Stimulated activated naive B cell treated with anti-CD40 and anti-IgM and Interleukin-4, amounts not matched to agents 10 μg/mL and 1 μg/mL and 100 μg/mL, for 72 hours (primary cell): ENCODE measurements around the gene SAMD10.

Experiments used
- ATAC-seq, 2 donors: fragments of 150-1000 bp; cut with Tn5 transposase; replicated peaks; 2 replicates each; pipeline ENCODE4 v1.10.0; 2021; ENCODE audit warnings: moderate library complexity in 1 of 2
- DNase-seq: peaks from one replicate; pipeline ENCODE4 v3.0.0; 2021
- H3K27ac Mint-ChIP-seq: one replicate; pipeline ENCODE4 v1.8.0; 2022; ENCODE audit warnings: mild to moderate bottlenecking, mixed read lengths
- H3K27me3 Mint-ChIP-seq, 2 donors: one replicate each; pipeline ENCODE4 v1.8.0; 2022; ENCODE audit warnings: mixed read lengths in 2 of 2
- H3K36me3 Mint-ChIP-seq, 2 donors: one replicate each; pipeline ENCODE4 v1.8.0; 2022; ENCODE audit warnings: mixed read lengths in 2 of 2, mild to moderate bottlenecking in 1 of 2
- H3K4me1 Mint-ChIP-seq, 2 donors: one replicate each; pipeline ENCODE4 v1.8.0; 2022; ENCODE audit warnings: mixed read lengths in 2 of 2, mild to moderate bottlenecking in 1 of 2
- H3K4me3 Mint-ChIP-seq, 2 donors: one replicate each; pipeline ENCODE4 v1.8.0; 2022; ENCODE audit warnings: mild to moderate bottlenecking in 2 of 2, mixed read lengths in 2 of 2, moderate library complexity in 1 of 2
- H3K9me3 Mint-ChIP-seq, 2 donors: one replicate each; pipeline ENCODE4 v1.8.0; 2022; ENCODE audit warnings: mixed read lengths in 2 of 2, mild to moderate bottlenecking in 1 of 2

Gene SAMD10

GRCh38 chr20:63947638-63948456 lies 31.6 kb downstream of the SAMD10 start:
- ATAC-seq (peak; percentile 75 to 77), DNase-seq (no peak)
- Mint-ChIP-seq H3K27me3 (no peaks in the 10 kb centered on the region), H3K4me1 (peaks cover 38 to 52% of the 10 kb centered on the region in 2 donors), H3K27ac (peak overlapping the region; percentile 91), H3K9me3 (no peaks in the 10 kb centered on the region), H3K36me3 (peaks cover 15 to 27% of the 10 kb centered on the region in 2 donors), H3K4me3 (peak overlapping the region; percentile 75 to 85)

DNA sequence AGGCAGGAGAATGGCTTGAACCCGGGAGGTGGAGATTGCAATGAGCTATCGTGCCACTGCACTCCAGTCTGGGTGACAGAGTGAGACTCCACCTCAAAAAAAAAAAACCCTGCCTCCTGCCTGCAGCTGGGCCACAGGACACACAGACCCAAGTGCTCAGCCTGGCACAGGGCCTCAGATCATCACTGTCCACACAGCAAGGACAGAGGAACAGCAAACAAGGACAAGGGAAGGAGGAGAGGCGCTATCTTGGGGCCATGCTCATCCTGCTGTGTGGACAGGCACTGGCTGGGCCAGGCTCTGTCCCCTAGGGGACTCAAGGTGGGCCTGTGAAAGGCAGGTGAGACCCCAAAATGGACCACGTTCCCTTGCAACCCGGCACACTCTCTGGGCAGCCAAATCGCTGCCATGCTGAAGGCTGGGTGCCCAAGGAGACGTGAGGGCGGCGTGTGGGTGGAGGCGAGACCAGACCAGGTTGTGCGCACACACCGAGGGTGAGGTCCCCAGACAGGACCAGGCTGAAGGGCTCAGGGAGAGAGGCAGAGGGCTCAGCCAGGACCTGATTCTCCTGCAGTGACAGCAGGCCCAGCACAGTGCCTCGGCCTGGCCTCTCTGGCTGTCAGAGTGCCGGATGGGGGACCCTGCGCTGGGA lies 32.3 kb downstream of the SAMD10 start:
- no peak for DNase-seq
- peak overlapping the region; percentile 18 to 85 for H3K4me3 Mint-ChIP-seq
- H3K9me3 Mint-ChIP-seq, result peaks cover 0 to 1% of the 10 kb centered on the region in 2 donors
- H3K36me3 Mint-ChIP-seq, result peaks cover 16 to 31% of the 10 kb centered on the region in 2 donors
- peaks cover 41 to 50% of the 10 kb centered on the region in 2 donors for H3K4me1 Mint-ChIP-seq
- no peaks in the 10 kb centered on the region for H3K27me3 Mint-ChIP-seq
- H3K27ac Mint-ChIP-seq, result peak overlapping the region; percentile 91
- ATAC-seq, result peak; percentile 1 to 2

GRCh38 chr20:63945921-63946920 lies 33.2 kb downstream of the SAMD10 start:
- Mint-ChIP-seq H3K27ac (peak overlapping the region; percentile 37), H3K27me3 (no peaks in the 10 kb centered on the region), H3K4me3 (no peak overlapping the region), H3K36me3 (peaks cover 18 to 35% of the 10 kb centered on the region in 2 donors), H3K4me1 (peaks cover 38 to 48% of the 10 kb centered on the region in 2 donors), H3K9me3 (peaks cover 0 to 1% of the 10 kb centered on the region in 2 donors)
- no peak for DNase-seq
- no peak for ATAC-seq

GRCh38 chr20:63945031-63945658 lies 34.3 kb downstream of the SAMD10 start:
- H3K9me3 Mint-ChIP-seq, result peaks cover 0 to 1% of the 10 kb centered on the region in 2 donors

GRCh38 chr20:63944078-63944941 lies 35.1 kb downstream of the SAMD10 start:
- Mint-ChIP-seq H3K9me3 (peaks cover 0 to 1% of the 10 kb centered on the region in 2 donors), H3K4me3 (no peak overlapping the region)

More at GRCh38 chr20:63945031-63945658, 34.3 kb downstream of the SAMD10 start:
- no peaks in the 10 kb centered on the region for H3K27me3 Mint-ChIP-seq
- peaks cover 40 to 50% of the 10 kb centered on the region in 2 donors for H3K4me1 Mint-ChIP-seq
- no peak for DNase-seq
- ATAC-seq, result no peak
- peak overlapping the region; percentile 37 for H3K27ac Mint-ChIP-seq
- no peak overlapping the region for H3K4me3 Mint-ChIP-seq
- peaks cover 27 to 46% of the 10 kb centered on the region in 2 donors for H3K36me3 Mint-ChIP-seq

DNA sequence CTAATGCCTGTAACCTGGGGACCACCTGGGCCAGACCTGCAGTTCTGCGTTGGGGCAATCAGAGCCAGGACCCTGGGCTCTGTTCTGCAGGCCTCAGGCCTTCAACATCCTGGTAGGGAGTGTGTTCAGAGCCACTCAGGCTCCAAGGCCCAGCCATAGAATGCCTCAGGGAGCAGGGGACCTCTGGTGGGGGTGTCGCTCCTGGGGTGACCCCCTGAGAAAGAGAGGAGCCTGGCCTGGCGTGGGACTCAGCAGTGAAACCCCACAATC lies 35.7 kb downstream of the SAMD10 start:
- H3K36me3 Mint-ChIP-seq, result peaks cover 29 to 49% of the 10 kb centered on the region in 2 donors

More at GRCh38 chr20:63944078-63944941, 35.1 kb downstream of the SAMD10 start:
- no peaks in the 10 kb centered on the region for H3K27me3 Mint-ChIP-seq
- DNase-seq, result no peak
- ATAC-seq, result no peak
- peak overlapping the region; percentile 37 for H3K27ac Mint-ChIP-seq
- H3K36me3 Mint-ChIP-seq, result peaks cover 29 to 50% of the 10 kb centered on the region in 2 donors
- H3K4me1 Mint-ChIP-seq, result peaks cover 34 to 42% of the 10 kb centered on the region in 2 donors

DNA sequence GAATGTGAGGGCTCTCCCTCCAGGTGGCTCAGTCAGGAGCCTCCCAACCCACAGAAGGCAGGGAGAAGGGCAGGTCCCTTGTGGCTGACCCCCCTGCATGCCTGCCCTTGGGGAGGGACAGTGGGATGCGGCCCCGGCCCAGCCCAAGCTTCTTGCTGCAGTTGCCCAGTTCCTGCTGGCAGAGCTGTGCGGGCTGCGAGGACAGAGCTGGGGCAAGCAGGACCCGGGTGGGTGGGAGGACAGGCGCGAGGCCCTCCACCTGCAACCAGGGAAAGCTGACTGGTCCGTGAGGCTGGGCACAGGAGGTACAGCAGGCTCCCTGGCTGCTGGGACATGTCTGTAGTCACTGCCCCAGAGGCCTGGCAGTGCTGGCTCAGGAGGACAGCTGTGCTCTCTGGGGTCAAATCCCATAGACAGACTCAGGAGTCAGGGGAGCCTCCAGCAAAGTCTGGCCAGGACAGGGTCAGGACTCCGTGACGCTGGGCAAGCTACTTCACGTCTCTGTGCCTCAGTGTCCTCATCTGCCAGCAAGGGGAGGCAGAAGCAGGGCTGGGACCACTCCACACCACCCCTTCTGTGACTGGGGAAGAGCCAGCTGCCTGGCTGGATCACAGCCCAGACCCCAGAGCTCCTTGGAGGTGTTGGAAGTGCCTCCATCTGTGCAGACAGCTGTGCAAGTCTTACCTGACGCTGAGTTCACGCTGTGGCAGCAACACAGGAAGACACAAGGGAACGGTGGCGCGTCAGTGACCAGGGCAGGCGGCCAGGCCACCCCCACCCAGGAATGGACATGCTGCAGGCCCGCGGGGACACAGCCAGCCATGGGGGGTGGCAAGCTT lies 36.3 kb downstream of the SAMD10 start:
- H3K4me3 Mint-ChIP-seq, result no peak overlapping the region
- ATAC-seq (no peak), DNase-seq (no peak)
- H3K36me3 Mint-ChIP-seq, result peaks cover 27 to 43% of the 10 kb centered on the region in 2 donors
- H3K27ac Mint-ChIP-seq, result peak overlapping the region; percentile 37
- H3K4me1 Mint-ChIP-seq, result peaks cover 23 to 31% of the 10 kb centered on the region in 2 donors
- H3K27me3 Mint-ChIP-seq, result no peaks in the 10 kb centered on the region
- peaks cover 0 to 1% of the 10 kb centered on the region in 2 donors for H3K9me3 Mint-ChIP-seq

More for the DNA sequence above, 35.7 kb downstream of the SAMD10 start:
- Mint-ChIP-seq H3K27ac (peak overlapping the region; percentile 37), H3K4me1 (peaks cover 28 to 37% of the 10 kb centered on the region in 2 donors), H3K4me3 (no peak overlapping the region), H3K27me3 (no peaks in the 10 kb centered on the region), H3K9me3 (peaks cover 0 to 1% of the 10 kb centered on the region in 2 donors)
- ATAC-seq (no peak), DNase-seq (no peak)

DNA sequence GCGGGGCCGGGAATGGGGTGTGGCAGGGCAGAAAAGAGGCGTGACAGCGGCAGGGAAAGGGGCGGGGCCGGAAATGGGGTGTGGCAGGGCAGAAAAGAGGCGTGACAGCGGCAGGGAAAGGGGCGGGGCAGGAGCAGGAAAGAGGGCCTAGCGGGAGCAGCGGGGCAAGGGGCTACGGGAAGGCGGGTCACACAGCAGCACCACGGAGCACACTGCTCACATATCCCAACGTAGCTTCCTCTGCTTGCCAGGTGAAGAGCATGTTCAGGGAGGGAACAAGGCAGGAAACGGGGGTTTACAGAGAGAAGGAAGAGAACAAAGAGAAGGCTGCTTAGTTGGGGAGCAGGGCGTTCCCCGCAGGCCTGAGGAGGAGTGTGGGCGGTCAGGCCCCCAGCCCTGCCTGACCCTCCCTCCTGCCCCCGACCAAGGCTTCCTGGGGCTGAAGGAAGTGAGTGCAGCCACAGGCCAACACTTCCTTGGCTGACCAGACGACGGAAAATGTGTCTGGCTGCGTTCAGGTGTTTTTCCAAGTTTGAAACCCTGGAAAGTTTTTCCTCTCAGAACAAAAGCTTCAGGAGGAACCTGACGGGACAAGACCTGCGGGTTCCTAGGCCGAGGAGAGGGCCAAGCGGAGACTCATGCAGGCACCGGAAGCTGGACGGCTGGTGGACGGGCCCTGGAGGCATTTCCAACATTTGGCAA lies 37.0 kb downstream of the SAMD10 start:
- H3K4me3 Mint-ChIP-seq, result peak overlapping the region in 1 of 2 donors; percentile 46
- DNase-seq, result no peak

DNA sequence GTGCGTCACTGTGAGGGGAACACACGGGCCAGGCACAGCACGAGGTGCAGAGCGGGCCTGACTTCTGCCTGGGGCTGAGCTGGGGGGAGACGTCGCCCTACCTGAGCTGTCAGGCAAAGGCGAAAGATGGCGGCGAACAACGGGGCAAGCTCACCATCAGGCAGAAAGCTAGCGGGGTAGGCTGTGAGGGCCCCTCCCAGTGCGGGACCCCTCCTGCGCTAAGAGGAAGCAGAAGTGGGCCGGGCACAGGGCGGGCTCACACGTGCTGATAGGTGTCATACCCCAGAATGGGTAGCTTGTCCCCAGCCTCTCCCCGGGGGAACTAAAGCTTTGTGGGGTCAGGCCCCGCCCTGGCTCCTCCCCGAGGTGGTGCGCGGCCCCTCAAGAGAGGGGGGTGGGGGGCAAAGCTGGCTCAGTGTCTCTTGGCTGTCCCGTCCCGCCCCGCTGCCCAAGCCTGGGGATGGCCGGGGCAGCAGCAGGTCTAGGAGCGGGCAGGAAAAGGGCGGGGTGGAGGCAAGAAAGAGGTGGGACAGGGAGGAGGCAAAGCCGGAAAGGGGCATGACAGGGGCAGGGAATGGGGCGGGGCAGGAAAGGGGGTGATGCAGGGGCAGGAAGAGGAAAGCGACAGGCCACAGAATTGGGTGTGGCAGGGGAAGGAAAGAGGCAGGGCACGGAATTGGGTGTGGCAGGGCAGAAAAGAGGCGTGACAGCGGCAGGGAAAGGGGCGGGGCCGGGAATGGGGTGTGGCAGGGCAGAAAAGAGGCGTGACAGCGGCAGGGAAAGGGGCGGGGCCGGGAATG lies 38.0 kb downstream of the SAMD10 start:
- ATAC-seq (peak; percentile 48 to 63), DNase-seq (no peak)
- H3K4me1 Mint-ChIP-seq, result peaks cover 10 to 16% of the 10 kb centered on the region in 2 donors
- H3K36me3 Mint-ChIP-seq, result peaks cover 23 to 45% of the 10 kb centered on the region in 2 donors
- H3K27ac Mint-ChIP-seq, result no peak overlapping the region
- H3K27me3 Mint-ChIP-seq, result no peaks in the 10 kb centered on the region
- H3K9me3 Mint-ChIP-seq, result peaks cover 0 to 1% of the 10 kb centered on the region in 2 donors
- H3K4me3 Mint-ChIP-seq, result peak overlapping the region in 1 of 2 donors; percentile 51

More for the DNA sequence above, 37.0 kb downstream of the SAMD10 start:
- ATAC-seq, result no peak
- Mint-ChIP-seq H3K27me3 (no peaks in the 10 kb centered on the region), H3K36me3 (peaks cover 20 to 42% of the 10 kb centered on the region in 2 donors), H3K27ac (peak overlapping the region; percentile 81), H3K9me3 (peaks cover 0 to 1% of the 10 kb centered on the region in 2 donors), H3K4me1 (peaks cover 16 to 23% of the 10 kb centered on the region in 2 donors)

DNA sequence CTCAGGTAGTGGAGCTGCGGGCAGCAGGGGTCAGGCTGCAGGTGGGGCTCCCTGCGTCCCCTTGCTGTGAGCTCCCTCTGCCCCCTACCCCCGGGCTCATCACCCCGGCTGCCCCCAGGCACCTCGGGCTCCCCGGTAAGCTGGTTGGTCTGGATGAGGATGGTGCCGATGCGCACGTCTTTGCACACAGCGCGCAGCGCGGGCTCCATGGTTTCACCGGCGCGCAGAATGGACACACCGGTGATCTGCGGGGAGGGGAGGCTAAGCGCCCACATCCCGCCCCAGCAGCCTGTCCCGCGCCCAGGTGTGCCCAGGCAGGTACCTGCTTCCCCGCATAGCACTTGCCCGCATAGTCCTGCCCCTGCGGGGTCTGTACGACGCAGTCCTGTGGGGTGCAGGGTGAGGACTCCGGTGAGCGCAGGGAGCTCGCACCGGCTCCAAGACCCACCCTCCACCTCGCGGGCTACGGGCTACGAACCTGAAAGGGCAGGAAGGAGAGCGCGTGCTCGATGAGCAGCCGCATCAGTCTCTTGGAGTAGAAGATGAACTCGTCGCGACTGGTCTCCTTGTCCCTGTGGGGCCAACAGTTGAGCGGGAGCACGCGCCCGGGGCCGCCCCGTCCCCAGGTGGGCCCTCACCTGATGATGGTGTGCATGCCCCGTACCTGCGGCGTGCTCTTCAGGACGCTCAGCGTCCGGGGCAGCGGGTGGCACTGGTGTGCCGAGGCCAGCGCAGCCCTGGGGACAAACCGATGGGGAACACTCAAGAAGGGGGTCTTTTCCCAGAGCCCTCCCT lies 38.8 kb downstream of the SAMD10 start:
- peaks cover 0 to 1% of the 10 kb centered on the region in 2 donors for H3K9me3 Mint-ChIP-seq
- peaks cover 14 to 21% of the 10 kb centered on the region in 2 donors for H3K4me1 Mint-ChIP-seq
- no peak for DNase-seq
- H3K36me3 Mint-ChIP-seq, result peaks cover 28 to 49% of the 10 kb centered on the region in 2 donors
- no peak overlapping the region for H3K4me3 Mint-ChIP-seq
- H3K27me3 Mint-ChIP-seq, result no peaks in the 10 kb centered on the region
- peak overlapping the region; percentile 31 for H3K27ac Mint-ChIP-seq
- ATAC-seq, result no peak
